ENCODE measurements around the gene LRP5. TPM values are rescaled to one million over a fixed set of nuclear protein-coding genes. Genes with fewer than 3 reads are reported as not detected.
A peak's percentile ranks its signal among the peaks of the same experiment; 100 is the strongest.

LRP5 gene
- polyA plus RNA-seq, 1 donor: 109 TPM

GRCh38 chr11:68329536-68329935 is 17.1 kb downstream of the LRP5 start:
- no peaks in the 10 kb centered on the region for H3K27me3 ChIP-seq (ENCODE audit: control insufficient read depth, insufficient read depth, low read length)
- no peak for DNase-seq
- peaks cover 3% of the 10 kb centered on the region for H3K36me3 ChIP-seq (ENCODE audit: control insufficient read depth, insufficient read depth, low read length)
- H3K9me3 ChIP-seq (ENCODE audit: control insufficient read depth, low read depth, low read length): no peaks in the 10 kb centered on the region
- H3K4me3 ChIP-seq (ENCODE audit: low read length): no peak overlapping the region
- H3K27ac ChIP-seq (ENCODE audit: low read length): peak overlapping the region; percentile 96
- no CpG with 5 or more reads among the region's 7 CpGs for WGBS (ENCODE audit: insufficient coverage, low lambda C conversion rate)
- peaks cover 91% of the 10 kb centered on the region for H3K4me1 ChIP-seq (ENCODE audit: control insufficient read depth, insufficient read depth, low read length)

- Histone ChIP-seq H3K36me3 (ENCODE audit: control insufficient read depth, insufficient read depth, low read length) (no peaks in the 10 kb centered on the region), H3K4me3 (ENCODE audit: low read length) (no peak overlapping the region), H3K27ac (ENCODE audit: low read length) (peak overlapping the region; percentile 96), H3K27me3 (ENCODE audit: control insufficient read depth, insufficient read depth, low read length) (no peaks in the 10 kb centered on the region), H3K9me3 (ENCODE audit: control insufficient read depth, low read depth, low read length) (no peaks in the 10 kb centered on the region), H3K4me1 (ENCODE audit: control insufficient read depth, insufficient read depth, low read length) (peaks cover 87% of the 10 kb centered on the region)
- WGBS (ENCODE audit: insufficient coverage, low lambda C conversion rate): no CpG with 5 or more reads among the region's 13 CpGs
- DNase-seq: peak in 1 of 2 donors; percentile 56
Observed at GRCh38 chr11:68329978-68330699, 17.7 kb downstream of the LRP5 start.

GRCh38 chr11:68330700-68331337 is 18.4 kb downstream of the LRP5 start:
- peak overlapping the region; percentile 96 for H3K27ac ChIP-seq (ENCODE audit: low read length)
- H3K4me3 ChIP-seq (ENCODE audit: low read length): no peak overlapping the region
- H3K36me3 ChIP-seq (ENCODE audit: control insufficient read depth, insufficient read depth, low read length): no peaks in the 10 kb centered on the region
- 100% methylated on average over 1 of the region's 16 CpGs for WGBS (ENCODE audit: insufficient coverage, low lambda C conversion rate)
- peaks cover 80% of the 10 kb centered on the region for H3K4me1 ChIP-seq (ENCODE audit: control insufficient read depth, insufficient read depth, low read length)
- no peaks in the 10 kb centered on the region for H3K27me3 ChIP-seq (ENCODE audit: control insufficient read depth, insufficient read depth, low read length)
- H3K9me3 ChIP-seq (ENCODE audit: control insufficient read depth, low read depth, low read length): no peaks in the 10 kb centered on the region
- DNase-seq: no peak

GRCh38 chr11:68331338-68331947 is 19.1 kb downstream of the LRP5 start:
- WGBS (ENCODE audit: insufficient coverage, low lambda C conversion rate): no CpG with 5 or more reads among the region's 14 CpGs
- peaks cover 74% of the 10 kb centered on the region for H3K4me1 ChIP-seq (ENCODE audit: control insufficient read depth, insufficient read depth, low read length)
- H3K27ac ChIP-seq (ENCODE audit: low read length): peak overlapping the region; percentile 96
- H3K36me3 ChIP-seq (ENCODE audit: control insufficient read depth, insufficient read depth, low read length): no peaks in the 10 kb centered on the region
- H3K9me3 ChIP-seq (ENCODE audit: control insufficient read depth, low read depth, low read length): no peaks in the 10 kb centered on the region
- no peaks in the 10 kb centered on the region for H3K27me3 ChIP-seq (ENCODE audit: control insufficient read depth, insufficient read depth, low read length)
- no peak overlapping the region for H3K4me3 ChIP-seq (ENCODE audit: low read length)
- DNase-seq: peak; percentile 82 to 94

GRCh38 chr11:68332186-68332585 is 19.8 kb downstream of the LRP5 start:
- Histone ChIP-seq H3K4me3 (ENCODE audit: low read length) (no peak overlapping the region), H3K27ac (ENCODE audit: low read length) (peak overlapping the region; percentile 96), H3K36me3 (ENCODE audit: control insufficient read depth, insufficient read depth, low read length) (no peaks in the 10 kb centered on the region), H3K9me3 (ENCODE audit: control insufficient read depth, low read depth, low read length) (no peaks in the 10 kb centered on the region), H3K4me1 (ENCODE audit: control insufficient read depth, insufficient read depth, low read length) (peaks cover 67% of the 10 kb centered on the region), H3K27me3 (ENCODE audit: control insufficient read depth, insufficient read depth, low read length) (no peaks in the 10 kb centered on the region)
- no CpG with 5 or more reads among the region's 9 CpGs for WGBS (ENCODE audit: insufficient coverage, low lambda C conversion rate)
- no peak for DNase-seq

GRCh38 chr11:68333173-68333572 is 20.8 kb downstream of the LRP5 start:
- no peak for DNase-seq
- 58% methylated on average over 2 of the region's 4 CpGs for WGBS (ENCODE audit: insufficient coverage, low lambda C conversion rate)
- Histone ChIP-seq H3K27ac (ENCODE audit: low read length) (peak overlapping the region; percentile 34), H3K27me3 (ENCODE audit: control insufficient read depth, insufficient read depth, low read length) (no peaks in the 10 kb centered on the region), H3K4me3 (ENCODE audit: low read length) (no peak overlapping the region), H3K4me1 (ENCODE audit: control insufficient read depth, insufficient read depth, low read length) (peaks cover 61% of the 10 kb centered on the region), H3K36me3 (ENCODE audit: control insufficient read depth, insufficient read depth, low read length) (peaks cover 6% of the 10 kb centered on the region), H3K9me3 (ENCODE audit: control insufficient read depth, low read depth, low read length) (no peaks in the 10 kb centered on the region)

- no peak overlapping the region for H3K27ac ChIP-seq (ENCODE audit: low read length)
- H3K4me1 ChIP-seq (ENCODE audit: control insufficient read depth, insufficient read depth, low read length): peaks cover 44% of the 10 kb centered on the region
- no peak overlapping the region for H3K4me3 ChIP-seq (ENCODE audit: low read length)
- no peak for DNase-seq
- WGBS (ENCODE audit: insufficient coverage, low lambda C conversion rate): no CpG with 5 or more reads among the region's 4 CpGs
- H3K9me3 ChIP-seq (ENCODE audit: control insufficient read depth, low read depth, low read length): no peaks in the 10 kb centered on the region
- peaks cover 6% of the 10 kb centered on the region for H3K36me3 ChIP-seq (ENCODE audit: control insufficient read depth, insufficient read depth, low read length)
- H3K27me3 ChIP-seq (ENCODE audit: control insufficient read depth, insufficient read depth, low read length): no peaks in the 10 kb centered on the region
Observed at GRCh38 chr11:68334923-68335322, 22.5 kb downstream of the LRP5 start.

GRCh38 chr11:68335683-68336082 is 23.3 kb downstream of the LRP5 start:
- Histone ChIP-seq H3K4me1 (ENCODE audit: control insufficient read depth, insufficient read depth, low read length) (peaks cover 42% of the 10 kb centered on the region), H3K4me3 (ENCODE audit: low read length) (no peak overlapping the region), H3K27ac (ENCODE audit: low read length) (no peak overlapping the region), H3K36me3 (ENCODE audit: control insufficient read depth, insufficient read depth, low read length) (peaks cover 6% of the 10 kb centered on the region), H3K9me3 (ENCODE audit: control insufficient read depth, low read depth, low read length) (no peaks in the 10 kb centered on the region), H3K27me3 (ENCODE audit: control insufficient read depth, insufficient read depth, low read length) (no peaks in the 10 kb centered on the region)
- no CpG with 5 or more reads among the region's 8 CpGs for WGBS (ENCODE audit: insufficient coverage, low lambda C conversion rate)
- DNase-seq: no peak

- no peak for DNase-seq
- Histone ChIP-seq H3K36me3 (ENCODE audit: control insufficient read depth, insufficient read depth, low read length) (peaks cover 6% of the 10 kb centered on the region), H3K27ac (ENCODE audit: low read length) (no peak overlapping the region), H3K4me3 (ENCODE audit: low read length) (no peak overlapping the region), H3K27me3 (ENCODE audit: control insufficient read depth, insufficient read depth, low read length) (no peaks in the 10 kb centered on the region), H3K4me1 (ENCODE audit: control insufficient read depth, insufficient read depth, low read length) (peaks cover 41% of the 10 kb centered on the region), H3K9me3 (ENCODE audit: control insufficient read depth, low read depth, low read length) (no peaks in the 10 kb centered on the region)
- 100% methylated on average over 3 of the region's 9 CpGs for WGBS (ENCODE audit: insufficient coverage, low lambda C conversion rate)
Observed at GRCh38 chr11:68336716-68337115, 24.3 kb downstream of the LRP5 start.

GRCh38 chr11:68337399-68337835 is 25.0 kb downstream of the LRP5 start:
- H3K27me3 ChIP-seq (ENCODE audit: control insufficient read depth, insufficient read depth, low read length): no peaks in the 10 kb centered on the region
- H3K4me1 ChIP-seq (ENCODE audit: control insufficient read depth, insufficient read depth, low read length): peaks cover 41% of the 10 kb centered on the region
- WGBS (ENCODE audit: insufficient coverage, low lambda C conversion rate): no CpG with 5 or more reads among the region's 4 CpGs
- H3K36me3 ChIP-seq (ENCODE audit: control insufficient read depth, insufficient read depth, low read length): peaks cover 6% of the 10 kb centered on the region
- H3K27ac ChIP-seq (ENCODE audit: low read length): no peak overlapping the region
- no peak overlapping the region for H3K4me3 ChIP-seq (ENCODE audit: low read length)
- DNase-seq: no peak
- H3K9me3 ChIP-seq (ENCODE audit: control insufficient read depth, low read depth, low read length): no peaks in the 10 kb centered on the region

Measured in large intestine (tissue), 3 donors.